GM18517 (cell line): ENCODE data around the gene ARHGAP45.
"Not testable (repeated sequence)": the region's sequence is repeated elsewhere in the genome, so short reads cannot be mapped to it uniquely, and the experiment has no call there.

Experiments
- ATAC-seq: cut with Tn5 transposase; IDR thresholded peaks from one replicate; pipeline ENCODE4 v1.9.1; 2021; ENCODE audit warnings: mild to moderate bottlenecking, moderate library complexity; ENCODE audit not compliant: unreplicated experiment

ARHGAP45 gene, protein sequence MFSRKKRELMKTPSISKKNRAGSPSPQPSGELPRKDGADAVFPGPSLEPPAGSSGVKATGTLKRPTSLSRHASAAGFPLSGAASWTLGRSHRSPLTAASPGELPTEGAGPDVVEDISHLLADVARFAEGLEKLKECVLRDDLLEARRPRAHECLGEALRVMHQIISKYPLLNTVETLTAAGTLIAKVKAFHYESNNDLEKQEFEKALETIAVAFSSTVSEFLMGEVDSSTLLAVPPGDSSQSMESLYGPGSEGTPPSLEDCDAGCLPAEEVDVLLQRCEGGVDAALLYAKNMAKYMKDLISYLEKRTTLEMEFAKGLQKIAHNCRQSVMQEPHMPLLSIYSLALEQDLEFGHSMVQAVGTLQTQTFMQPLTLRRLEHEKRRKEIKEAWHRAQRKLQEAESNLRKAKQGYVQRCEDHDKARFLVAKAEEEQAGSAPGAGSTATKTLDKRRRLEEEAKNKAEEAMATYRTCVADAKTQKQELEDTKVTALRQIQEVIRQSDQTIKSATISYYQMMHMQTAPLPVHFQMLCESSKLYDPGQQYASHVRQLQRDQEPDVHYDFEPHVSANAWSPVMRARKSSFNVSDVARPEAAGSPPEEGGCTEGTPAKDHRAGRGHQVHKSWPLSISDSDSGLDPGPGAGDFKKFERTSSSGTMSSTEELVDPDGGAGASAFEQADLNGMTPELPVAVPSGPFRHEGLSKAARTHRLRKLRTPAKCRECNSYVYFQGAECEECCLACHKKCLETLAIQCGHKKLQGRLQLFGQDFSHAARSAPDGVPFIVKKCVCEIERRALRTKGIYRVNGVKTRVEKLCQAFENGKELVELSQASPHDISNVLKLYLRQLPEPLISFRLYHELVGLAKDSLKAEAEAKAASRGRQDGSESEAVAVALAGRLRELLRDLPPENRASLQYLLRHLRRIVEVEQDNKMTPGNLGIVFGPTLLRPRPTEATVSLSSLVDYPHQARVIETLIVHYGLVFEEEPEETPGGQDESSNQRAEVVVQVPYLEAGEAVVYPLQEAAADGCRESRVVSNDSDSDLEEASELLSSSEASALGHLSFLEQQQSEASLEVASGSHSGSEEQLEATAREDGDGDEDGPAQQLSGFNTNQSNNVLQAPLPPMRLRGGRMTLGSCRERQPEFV

DNA sequence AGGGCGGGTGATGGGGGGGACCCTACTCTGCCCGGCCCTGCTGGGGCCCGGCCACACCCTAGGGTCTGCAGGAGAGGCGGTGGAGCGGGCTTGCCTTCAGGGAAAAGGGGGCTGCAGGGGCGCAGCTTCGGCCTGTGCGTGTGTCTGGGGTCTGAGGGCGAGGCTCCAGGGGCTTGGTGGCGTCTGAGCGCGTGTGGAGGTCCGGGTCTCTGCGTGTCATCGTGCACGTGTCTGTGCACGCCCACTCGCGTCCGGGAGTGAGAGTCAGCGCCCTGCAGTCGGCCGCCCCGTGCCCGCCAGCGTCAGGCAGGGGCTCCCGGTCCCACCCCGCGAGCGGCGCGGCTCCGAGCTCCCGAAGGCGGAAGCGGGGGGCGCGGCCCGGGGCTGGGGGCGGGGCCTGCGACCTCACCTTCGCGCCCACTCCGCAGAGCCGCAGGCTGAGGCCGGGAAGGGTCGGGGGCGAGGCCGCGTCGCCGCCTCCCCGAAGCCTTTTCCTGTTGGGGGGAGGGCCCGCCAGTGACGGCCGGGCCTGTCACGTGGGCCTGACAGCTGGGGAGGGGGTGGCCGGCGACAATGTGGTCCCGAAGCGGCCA, at the start of gene ARHGAP45:
Gene ARHGAP45, plus strand, starts transcription at position 420 of the 593 bp plus-strand sequence. CDS start 239 bp downstream, outside the sequence.
- ATAC-seq, result no peak

DNA sequence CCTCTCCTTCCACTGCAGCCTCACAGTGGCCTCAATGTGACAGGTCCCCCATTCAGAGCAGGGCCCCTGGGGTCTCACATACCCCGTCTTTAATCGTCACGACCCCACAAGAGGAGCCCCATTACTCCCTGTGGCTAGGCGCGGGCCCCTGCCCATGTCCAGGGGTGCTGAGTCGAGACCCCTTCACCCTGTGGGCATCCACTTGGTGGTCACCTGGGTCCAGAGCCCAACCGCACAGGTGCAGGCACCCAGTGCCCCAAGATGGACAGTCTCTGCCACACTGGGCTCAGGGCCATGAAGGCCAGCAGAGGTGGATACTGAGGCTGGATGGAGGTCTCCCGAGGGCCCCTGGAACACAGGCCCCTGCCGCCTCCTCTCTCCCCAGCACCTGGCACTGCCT, 49.1 kb upstream of the ARHGAP45 start:
- no peak for ATAC-seq

DNA sequence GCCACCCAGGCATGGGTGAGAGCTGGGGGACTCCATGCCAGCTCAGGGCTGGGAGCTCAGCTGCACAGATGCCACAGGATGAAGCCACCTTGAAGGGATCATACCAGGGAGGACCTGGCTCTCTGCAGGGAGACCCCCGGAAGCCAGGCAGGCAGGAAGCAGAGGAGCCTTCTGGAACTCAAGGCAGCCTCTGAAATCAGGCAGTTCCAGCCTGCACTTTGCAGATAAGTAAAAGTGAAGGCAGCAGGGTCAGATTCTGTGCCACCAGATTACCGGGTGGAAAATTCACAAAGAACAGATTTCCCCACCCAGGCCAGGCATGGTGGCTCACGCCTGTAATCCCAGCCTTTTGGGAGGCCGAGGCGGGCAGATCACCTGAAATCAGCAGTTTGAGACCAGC, 48.6 kb upstream of the ARHGAP45 start:
- ATAC-seq, result no peak

- no peak for ATAC-seq
These were observed 47.9 kb upstream of the ARHGAP45 start for GRCh38 chr19:1018932-1019615.

DNA sequence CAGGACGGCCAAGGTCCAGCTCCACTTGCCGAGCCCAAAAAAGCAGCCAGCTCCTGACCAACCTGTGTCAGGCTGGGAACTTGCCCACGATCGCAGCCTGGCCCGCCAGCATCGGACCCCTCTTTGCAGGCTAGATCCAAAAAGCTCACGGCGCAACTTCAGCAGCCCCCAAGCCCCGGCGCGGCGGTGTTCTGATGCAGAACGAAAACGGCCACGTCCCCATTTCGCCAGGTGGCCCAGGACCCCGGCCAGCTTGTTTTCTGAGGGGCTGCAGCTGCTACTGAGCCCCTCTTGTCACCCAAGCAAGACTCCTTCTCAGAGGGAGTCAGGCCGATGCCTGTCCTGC, 47.4 kb upstream of the ARHGAP45 start:
- ATAC-seq, result no peak

DNA sequence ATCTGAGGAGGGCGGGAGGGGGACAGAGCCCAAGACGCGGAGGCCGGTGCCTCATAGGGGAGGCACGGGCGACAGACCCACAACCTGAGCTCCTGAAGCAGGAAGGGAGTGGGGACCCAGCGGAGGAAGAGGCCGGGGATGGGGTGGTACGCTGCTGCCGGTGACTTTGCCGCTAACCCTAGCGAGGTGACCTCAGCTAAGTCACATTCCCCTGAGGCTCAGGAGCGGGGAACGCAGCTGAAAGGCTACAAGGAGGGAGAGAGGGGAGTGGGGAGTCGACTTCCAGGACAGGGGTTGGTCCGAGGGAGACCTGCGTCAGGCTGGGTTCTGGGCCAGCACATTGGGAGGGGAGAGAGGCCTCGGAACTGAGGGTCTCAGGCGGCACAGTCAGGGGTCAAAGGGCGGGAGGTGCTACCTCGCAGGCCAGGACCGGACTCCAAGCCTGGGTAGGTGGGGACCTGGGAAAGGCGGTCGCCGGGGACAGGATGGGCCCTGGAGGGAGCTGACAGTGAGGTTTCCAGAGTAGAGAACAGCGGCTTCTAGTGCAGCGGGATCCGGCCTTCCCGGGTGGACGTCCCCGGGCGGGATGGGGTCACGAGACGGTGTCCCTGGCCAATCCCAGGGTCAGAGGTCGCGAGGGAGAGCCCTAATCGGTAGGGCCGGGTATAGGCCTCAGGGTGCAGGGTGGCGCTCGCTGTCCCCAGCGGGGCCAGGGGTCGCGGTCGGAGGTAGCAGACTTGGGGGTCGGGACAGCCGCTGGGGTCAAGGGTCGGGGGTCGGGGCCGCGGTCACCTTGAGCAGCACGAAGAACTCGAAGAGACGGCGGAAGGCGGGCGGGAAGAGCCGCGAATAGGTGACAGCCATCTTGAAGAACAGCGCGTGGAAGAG, 46.7 kb upstream of the ARHGAP45 start:
- ATAC-seq, result no peak

GRCh38 chr19:1020868-1021425, 46.0 kb upstream of the ARHGAP45 start, which contains the start of gene TMEM259:
Gene TMEM259, minus strand, starts transcription at chr19:1021123. Its CDS starts 127 bp downstream, at chr19:1020996.
- ATAC-seq, result peak; percentile 75

GRCh38 chr19:1023883-1024188, 43.1 kb upstream of the ARHGAP45 start:
- ATAC-seq, result not testable (repeated sequence)

GRCh38 chr19:1025080-1025479, 41.9 kb upstream of the ARHGAP45 start:
- ATAC-seq, result not testable (repeated sequence)

- no peak for ATAC-seq
These were observed 40.8 kb upstream of the ARHGAP45 start, which contains the start of gene CNN2 for GRCh38 chr19:1025960-1026782. Gene CNN2, plus strand, starts transcription at chr19:1026608. Its CDS starts 54 bp downstream, at chr19:1026662.

GRCh38 chr19:1026783-1027649, 40.0 kb upstream of the ARHGAP45 start:
- no peak for ATAC-seq

DNA sequence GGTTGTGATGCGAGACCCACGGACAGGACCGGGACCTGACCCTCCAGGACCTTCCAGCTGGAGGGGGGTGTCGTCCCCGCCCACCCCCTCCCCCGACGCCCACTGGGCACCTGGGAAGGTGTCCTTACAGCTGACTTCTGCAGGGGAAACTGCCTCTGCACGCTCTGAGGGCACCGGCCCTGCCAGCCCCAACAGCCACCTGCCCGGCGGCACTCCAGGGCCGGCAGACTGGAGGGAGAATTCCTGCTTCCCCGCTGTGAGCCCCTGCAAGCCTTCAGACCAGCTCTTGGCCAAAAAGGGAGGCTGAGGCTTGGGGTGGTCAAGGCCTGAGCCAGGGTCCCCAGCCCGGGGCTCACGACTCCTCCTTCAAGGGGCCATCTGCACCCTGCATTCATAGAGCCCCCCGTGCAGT, 39.3 kb upstream of the ARHGAP45 start:
- ATAC-seq, result no peak

DNA sequence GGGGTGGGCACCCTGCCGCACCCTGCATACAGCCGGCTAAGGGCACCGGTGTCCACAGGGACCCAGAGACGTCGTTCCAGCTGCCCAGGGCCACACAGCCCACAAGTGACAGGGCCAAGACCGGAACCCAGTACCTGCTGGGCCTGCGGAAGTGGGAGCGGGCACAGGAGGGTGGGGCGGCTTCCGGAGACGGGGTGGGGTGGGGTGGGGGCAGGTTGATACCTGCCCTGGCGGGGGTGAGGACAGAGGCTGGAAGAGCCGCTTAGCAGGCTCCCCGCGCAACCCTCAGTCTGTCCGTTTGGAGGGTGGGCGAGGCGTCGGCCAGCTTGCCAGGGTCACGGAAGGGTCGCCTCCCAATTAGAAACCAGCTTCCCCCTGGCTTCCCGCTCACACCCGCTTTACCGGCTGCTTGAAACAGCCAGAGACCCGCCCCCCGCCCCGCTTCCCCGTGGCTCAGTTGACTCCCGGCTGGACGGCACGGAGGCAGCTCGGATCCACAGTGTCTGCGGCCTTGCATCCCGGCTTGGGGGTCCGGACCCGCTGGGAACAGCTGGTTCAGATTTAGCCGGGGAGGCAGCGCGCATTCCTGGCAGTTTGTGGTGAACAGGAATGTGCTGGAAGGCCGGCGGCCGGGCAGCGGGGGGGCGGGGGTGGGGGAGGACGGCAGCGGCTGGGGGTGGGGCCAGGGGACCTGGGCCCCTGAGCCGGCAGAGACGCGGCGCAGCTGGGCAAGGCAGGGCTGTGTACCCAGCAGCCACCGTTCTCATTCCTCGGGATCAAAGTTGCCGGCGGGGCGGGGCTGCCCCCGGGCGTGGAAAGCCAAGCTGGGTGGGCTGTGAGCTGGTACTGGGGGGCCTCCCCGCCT, 38.7 kb upstream of the ARHGAP45 start:
- ATAC-seq, result no peak

GRCh38 chr19:1032264-1032867, 34.6 kb upstream of the ARHGAP45 start:
- ATAC-seq, result no peak

DNA sequence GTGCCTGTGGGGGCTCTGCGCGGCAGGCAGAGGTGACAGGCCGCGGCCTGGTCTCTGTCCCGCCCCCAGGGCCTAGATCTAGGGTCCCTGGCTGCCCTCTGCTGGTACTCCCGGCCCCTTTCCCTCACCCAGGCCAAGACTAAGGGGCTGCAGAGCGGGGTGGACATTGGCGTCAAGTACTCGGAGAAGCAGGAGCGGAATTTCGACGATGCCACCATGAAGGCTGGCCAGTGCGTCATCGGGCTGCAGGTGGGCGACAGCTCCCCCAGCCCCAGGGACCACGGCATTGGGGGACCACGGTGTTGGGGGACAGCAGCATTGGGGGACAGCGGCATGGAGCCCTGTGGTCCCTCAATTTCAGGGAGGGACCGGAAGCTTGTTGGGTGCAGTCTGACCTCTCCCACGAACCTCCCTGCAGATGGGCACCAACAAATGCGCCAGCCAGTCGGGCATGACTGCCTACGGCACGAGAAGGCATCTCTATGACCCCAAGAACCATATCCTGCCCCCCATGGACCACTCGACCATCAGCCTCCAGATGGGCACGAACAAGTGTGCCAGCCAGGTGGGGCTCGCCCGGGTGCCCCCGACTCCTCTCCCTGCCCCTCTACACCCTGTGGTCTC, 30.9 kb upstream of the ARHGAP45 start:
- ATAC-seq, result no peak
